GM21737 (cell line): ENCODE results near the gene PPP1R7.
"Not testable (repeated sequence)": the region's sequence is repeated elsewhere in the genome, so short reads cannot be mapped to it uniquely, and the experiment has no call there.

ENCODE experiments used
- ATAC-seq: cut with Tn5 transposase; IDR thresholded peaks from one replicate; pipeline ENCODE4 v1.9.1; 2021; ENCODE audit warnings: mild to moderate bottlenecking, moderate library complexity; ENCODE audit not compliant: unreplicated experiment

PPP1R7 gene

GRCh38 chr2:241190291-241190981 lies 40.2 kb downstream of the PPP1R7 start:
- no peak for ATAC-seq

GRCh38 chr2:241191081-241191480 lies 40.8 kb downstream of the PPP1R7 start:
- no peak for ATAC-seq

DNA sequence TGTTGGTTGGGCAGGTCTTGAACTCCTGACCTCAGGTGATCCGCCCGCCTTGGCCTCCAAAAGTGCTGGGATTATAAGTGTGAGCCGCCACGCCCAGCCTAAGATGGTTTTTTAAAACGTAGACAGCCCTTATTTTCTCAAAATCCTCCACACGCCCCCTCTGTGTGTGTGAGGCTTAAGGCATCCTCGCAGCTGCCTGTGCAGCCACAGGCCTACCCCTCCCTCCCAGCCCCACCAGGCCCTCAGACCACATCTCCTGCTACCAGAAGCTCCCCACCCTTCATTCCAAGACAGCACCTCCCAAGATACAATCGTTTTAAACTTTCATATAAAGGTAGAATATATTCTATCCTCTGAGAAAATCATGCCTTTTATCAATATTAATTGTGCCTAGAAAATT lies 43.0 kb downstream of the PPP1R7 start:
- no peak for ATAC-seq

DNA sequence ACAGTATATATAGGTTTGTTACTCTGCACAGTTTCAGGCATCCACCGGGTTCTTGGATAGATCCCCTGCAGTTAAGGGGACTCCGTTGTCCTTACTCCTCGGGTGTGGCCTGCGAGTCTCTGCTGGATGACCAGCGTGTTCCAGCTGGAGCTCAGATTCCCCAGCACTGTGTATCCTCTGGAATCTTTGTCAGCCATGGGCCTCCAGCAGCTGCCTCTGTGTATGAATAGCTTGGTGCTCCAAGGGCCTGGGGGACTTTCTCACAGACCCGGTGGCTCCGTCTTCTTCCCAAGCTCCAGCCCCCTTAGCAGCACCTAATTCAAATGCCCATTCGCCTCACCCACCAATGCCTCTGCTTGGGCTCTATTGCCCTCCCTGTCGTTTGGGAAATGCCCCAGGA lies 44.5 kb downstream of the PPP1R7 start:
- ATAC-seq = no peak

DNA sequence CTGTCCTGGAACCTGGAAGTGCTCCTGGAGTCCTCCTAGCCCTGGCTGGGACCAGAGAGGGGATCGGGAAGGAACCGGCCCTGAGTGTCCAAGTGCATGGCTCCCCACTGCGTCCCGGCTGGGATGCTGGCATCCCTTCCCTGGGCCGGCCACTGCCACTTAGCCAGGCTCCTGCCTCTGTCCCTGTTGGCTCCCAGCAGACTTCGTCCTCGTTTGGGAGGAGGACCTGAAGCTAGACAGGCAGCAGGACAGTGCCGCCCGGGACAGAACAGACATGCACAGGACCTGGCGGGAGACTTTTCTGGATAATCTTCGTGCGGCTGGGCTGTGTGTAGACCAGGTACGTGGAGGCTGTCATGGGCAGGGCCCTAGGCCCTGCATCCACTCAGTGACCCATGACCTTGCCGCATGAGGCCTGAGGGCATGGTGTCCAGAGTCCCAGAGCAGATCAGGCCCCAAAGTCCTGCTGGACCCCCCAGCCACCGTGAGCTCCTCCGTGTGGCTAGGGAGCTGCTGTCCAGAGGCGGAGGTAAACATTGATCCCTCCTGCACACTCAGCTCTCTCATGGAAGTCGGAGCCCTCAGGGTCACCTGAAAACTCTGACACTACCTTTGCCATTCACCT lies 45.4 kb downstream of the PPP1R7 start:
- ATAC-seq = no peak

- ATAC-seq = not testable (repeated sequence)
These were observed 47.0 kb downstream of the PPP1R7 start for GRCh38 chr2:241197246-241197645.

GRCh38 chr2:241197947-241198346 lies 47.7 kb downstream of the PPP1R7 start:
- ATAC-seq = no peak

DNA sequence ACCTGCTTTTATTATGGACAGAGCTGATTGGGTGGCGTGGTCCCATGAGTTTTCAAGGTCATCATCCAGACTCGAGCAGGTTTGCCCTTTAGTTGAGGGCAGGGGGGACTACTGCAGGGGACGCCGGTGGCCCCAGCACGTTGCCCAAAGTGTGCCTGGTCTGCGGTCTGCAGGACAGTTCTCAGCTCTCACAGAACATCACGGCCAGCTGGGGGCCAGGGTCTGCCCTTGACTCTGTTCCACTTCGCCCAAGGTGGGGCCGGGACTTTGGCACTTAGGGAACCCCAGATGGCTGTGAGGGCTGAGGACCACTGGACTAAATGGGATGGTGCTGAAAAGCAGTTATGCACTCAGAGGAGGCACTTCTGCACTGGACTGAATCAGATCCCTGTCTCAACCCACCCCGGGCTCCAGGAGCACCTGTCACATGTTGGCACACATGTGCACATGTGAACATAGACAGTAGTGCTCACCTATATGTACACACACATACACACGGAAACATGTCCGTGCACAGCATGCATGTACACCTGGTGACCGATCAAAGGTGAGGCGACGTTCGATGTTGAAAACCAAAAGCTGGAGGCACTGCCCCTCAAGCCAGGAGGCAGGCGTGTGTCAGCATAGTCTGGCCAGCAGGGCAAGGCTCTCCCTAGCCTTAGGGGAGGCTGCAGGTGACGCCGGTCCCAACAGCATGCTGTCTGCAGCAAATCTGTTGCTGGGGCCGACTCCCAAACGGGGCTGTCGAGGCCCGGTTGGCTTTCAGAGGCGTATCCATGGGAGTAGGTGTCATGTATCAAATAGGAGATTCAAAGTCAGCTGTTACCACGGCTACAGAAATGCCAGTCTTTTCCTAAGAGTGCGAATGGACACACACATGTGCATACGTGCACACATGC lies 48.4 kb downstream of the PPP1R7 start:
- ATAC-seq = no peak

DNA sequence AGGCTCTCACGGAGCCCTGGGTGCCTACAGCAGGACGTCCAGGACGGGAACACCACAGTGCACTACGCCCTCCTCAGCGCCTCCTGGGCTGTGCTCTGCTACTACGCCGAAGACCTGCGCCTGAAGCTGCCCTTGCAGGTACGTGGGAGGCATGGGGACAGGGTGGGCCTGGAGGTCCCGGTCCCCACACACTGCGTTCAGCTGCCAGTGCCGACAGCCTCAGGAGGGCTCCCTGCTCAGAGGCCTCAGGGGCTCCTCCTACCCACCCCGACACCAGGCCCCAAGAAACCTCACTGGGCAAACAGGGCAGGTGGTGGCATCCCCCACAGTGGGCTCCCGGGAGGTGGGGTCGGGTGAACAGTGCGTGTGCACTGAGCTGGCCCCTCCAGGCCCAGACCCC lies 49.0 kb downstream of the PPP1R7 start:
- no peak for ATAC-seq

DNA sequence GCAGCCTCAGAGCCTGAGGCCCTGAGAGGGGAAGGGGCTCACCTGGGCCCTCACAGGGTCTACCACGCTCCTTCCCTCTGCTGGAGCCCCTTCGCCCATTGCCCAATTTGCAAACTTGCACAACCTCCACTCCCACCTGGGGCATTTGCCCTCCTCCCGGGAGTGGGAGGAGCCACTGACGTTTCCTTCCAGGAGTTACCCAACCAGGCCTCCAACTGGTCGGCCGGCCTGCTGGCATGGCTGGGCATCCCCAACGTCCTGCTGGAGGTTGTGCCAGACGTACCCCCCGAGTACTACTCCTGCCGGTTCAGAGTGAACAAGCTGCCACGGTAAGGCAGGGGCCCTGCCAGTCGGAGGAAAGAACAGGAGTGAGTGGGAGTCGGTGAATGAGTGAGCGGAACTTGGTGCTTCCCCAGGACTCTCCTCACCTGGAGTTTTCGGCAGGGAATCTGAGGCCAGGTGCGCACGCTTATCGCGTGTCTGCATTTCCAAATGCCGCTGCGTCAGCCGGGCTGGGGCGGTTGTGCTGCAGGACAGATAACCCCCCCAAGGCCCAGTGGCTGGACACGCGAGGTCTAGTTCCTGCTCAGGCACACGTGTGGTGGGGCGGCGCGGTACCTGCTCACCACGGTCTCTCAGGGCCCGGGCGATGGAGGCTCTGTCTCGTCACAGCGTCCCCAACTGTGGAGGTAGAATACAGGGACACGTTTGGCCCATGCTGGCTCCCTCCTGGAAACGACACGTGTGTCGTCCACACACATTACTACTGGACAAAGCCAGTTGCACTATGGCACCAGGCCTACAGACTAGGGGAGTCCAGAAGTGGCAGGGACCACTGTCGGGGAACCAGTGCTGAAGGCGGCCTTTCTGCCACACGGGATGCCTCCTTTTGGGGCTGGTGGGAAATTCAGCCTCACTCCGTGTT lies 49.9 kb downstream of the PPP1R7 start:
- no peak for ATAC-seq

DNA sequence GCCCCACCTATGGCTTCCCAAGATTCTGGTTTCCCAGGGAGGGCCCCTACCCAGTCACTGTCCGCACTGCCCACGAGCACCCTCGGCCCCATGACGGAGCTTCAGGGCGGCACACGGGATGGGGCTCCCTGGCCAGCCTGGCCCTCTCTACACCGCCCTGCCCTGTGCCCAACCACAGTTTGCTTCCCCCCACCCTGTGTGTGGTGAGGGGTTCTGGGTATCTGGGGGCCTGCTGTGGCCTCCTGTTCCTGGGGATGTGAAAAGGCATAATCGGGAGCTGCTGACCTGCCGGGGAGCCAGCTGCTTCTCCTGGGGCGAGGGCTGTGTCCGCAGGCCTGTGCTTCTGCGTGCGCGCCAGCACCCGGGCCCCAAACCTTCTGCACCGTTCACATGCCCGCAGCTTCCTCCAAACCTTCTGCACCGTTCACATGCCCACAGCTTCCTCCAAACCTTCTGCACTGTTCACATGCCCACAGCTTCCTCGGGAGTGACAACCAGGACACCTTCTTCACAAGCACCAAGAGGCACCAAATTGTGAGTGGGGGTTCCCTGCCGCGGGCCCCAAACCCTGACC lies 50.6 kb downstream of the PPP1R7 start:
- no peak for ATAC-seq

- no peak for ATAC-seq
These were observed 51.4 kb downstream of the PPP1R7 start for GRCh38 chr2:241201445-241202267.

GRCh38 chr2:241202268-241202585 lies 52.0 kb downstream of the PPP1R7 start:
- ATAC-seq = no peak

DNA sequence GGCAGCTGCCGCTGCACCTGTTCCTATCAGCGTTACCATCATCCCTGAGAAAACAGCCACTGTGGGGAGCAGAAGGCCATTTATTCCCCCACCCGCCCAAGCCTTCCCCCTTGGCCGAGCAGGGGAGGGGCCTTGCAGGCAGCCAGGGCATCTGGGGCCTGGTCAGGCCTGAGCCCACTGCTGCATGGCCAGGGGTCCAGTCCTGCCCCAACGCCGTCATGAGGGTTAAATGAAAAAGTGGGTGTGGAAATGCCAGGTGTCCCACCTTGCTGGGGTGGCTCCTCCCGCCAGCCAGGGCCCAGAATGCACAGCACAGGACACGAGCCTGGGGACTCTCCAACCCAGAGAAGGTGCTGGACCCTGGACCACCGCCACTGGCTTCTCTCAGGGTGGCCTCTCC lies 52.4 kb downstream of the PPP1R7 start:
- no peak for ATAC-seq

- no peak for ATAC-seq
These were observed 53.1 kb downstream of the PPP1R7 start for GRCh38 chr2:241203218-241204009.

- no peak for ATAC-seq
These were observed 53.7 kb downstream of the PPP1R7 start for GRCh38 chr2:241204010-241204384.

DNA sequence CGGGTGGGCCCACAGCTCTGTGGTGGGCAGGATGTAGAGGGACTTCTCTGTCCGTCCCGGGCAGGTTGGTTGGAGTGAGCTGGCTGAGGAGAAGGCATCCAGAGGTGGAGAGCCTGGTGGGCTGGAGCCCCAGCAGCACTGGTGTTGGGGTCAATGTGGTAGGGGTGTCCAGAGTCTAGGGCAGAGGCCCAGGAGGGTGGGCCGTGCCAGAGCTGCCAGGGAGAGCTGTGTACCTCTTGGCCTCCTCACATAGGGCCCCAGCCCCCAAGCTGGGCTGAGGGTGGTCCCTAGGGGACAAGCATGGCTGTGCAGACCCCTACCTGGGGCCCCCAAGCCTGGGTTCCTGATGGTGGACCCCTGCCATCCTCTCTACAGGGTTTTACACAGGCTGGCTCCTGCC lies 54.2 kb downstream of the PPP1R7 start:
- no peak for ATAC-seq

DNA sequence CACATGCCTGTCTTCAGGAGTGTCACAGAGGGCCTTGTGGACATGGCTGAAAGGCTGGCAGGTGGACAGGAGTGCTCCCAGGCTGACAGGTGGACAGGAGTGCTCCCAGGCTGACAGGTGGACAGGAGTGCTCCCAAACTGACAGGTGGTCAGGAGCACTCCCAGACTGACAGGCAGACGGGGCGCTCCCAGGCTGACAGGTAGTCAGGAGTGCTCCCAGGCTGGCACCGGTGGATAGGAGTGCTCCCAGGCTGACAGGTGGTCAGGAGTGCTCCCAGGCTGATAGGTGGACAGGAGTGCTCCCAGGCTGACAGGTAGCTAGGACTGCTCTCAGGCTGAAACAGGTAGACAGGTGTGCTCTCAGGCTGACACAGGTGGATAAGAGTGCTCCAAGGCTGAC lies 54.8 kb downstream of the PPP1R7 start:
- no peak for ATAC-seq

DNA sequence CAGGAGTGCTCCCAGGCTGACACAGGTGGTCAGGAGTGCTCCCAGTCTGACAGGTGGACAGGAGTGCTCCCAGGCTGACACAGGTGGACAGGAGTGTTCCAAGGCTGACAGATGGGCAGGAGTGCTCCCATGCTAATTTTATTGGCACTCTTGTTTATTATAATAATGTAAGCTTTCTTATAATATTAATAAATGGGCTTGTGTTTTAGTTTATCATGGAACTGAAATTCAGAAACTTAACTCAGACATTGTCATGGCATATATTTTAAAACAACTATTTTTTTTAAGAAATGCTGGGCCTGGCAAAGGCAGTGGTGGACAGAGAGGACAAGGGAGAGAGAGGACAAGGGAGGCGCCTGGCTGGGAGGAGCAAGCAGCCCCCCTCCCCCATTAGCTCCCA lies 56.9 kb downstream of the PPP1R7 start:
- no peak for ATAC-seq
